ENCODE measurements around the gene MACROD2. TPM values are rescaled to one million over a fixed set of nuclear protein-coding genes. Genes with fewer than 3 reads are reported as not detected.

The MACROD2 gene
- total RNA-seq, 1 experiment from 2014 or later: 1.6 TPM

DNA sequence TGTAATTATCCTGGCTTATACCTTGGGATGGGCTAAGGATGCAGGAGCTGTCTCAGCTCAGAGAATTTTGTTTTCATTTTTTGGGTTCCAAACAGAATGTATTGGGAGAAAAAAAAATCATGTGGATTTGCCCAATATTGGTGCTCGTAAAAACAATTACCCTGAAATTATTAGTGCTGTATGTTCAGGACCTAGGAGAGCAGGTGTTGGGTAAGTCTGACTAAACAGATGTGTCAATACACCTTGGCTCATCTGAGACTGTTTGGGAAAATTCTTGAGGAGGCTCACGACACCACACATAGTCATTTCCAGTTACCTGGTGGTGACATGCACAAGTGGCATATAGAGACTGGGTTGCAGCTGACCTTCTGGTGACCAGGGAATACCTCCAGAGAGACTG lies 1144.2 kb downstream of the MACROD2 start:
- no peak overlapping the region for H2BK15ac ChIP-seq (ENCODE audit: low read depth, low read length)
- WGBS (ENCODE audit: extremely low coverage, insufficient read length, low lambda C conversion rate): no CpG with 5 or more reads among the region's 2 CpGs
- no peak overlapping the region for H3T11ph ChIP-seq (ENCODE audit: low read length)
- no peaks in the 10 kb centered on the region for H3K27me3 ChIP-seq (ENCODE audit: insufficient read depth, low read length)
- no peak overlapping the region for H2BK120ac ChIP-seq (ENCODE audit: low read depth, low read length, poor library complexity, severe bottlenecking)
- no peak overlapping the region for H3K18ac ChIP-seq (ENCODE audit: insufficient read length, low read depth, low read length)
- no peak overlapping the region for H3K56ac ChIP-seq (ENCODE audit: insufficient read length, low read depth, low read length)
- H2BK20ac ChIP-seq (ENCODE audit: low read depth, low read length, poor library complexity, severe bottlenecking): no peak overlapping the region
- H3K9me3 ChIP-seq (ENCODE audit: control insufficient read depth, low read depth, low read length): no peaks in the 10 kb centered on the region
- no peak overlapping the region for H3K23ac ChIP-seq (ENCODE audit: insufficient read length, low read depth, low read length)
- Mint-ChIP-seq H3K9me3 (no peaks in the 10 kb centered on the region; a peak in 1 of 5 replicates), H3K27ac (no peak overlapping the region; a peak in 1 of 7 replicates), H3K27me3 (ENCODE audit: low read depth) (no peaks in the 10 kb centered on the region), H3K4me3 (no peak overlapping the region), H3K36me3 (ENCODE audit: insufficient read depth in 1 of 3, low read depth in 3 of 3) (no peaks in the 10 kb centered on the region), H3K4me1 (no peaks in the 10 kb centered on the region)
- H3K4me2 ChIP-seq (ENCODE audit: insufficient read depth, insufficient read length, low read length): no peak overlapping the region
- no peak overlapping the region for H2AFZ ChIP-seq (ENCODE audit: low read length)
- H3K79me2 ChIP-seq (ENCODE audit: insufficient read depth, low read length): no peaks in the 10 kb centered on the region
- H2BK5ac ChIP-seq (ENCODE audit: insufficient read length, low read length): no peak overlapping the region
- no peak overlapping the region for H2AK5ac ChIP-seq (ENCODE audit: insufficient read length, low read length)
- H2BK12ac ChIP-seq (ENCODE audit: insufficient read length, low read depth, low read length): no peak overlapping the region
- H4K20me1 ChIP-seq (ENCODE audit: control insufficient read depth, insufficient read depth, insufficient read length): peaks cover 2% of the 10 kb centered on the region
- no peak overlapping the region for H4K91ac ChIP-seq (ENCODE audit: insufficient read length, low read depth, low read length)
- no peak overlapping the region for H3K14ac ChIP-seq (ENCODE audit: insufficient read depth, low read length)
- no peak overlapping the region for H4K5ac ChIP-seq (ENCODE audit: insufficient read length, low read depth, low read length)
- no peaks in the 10 kb centered on the region for H3K23me2 ChIP-seq (ENCODE audit: insufficient read length, low read depth, low read length, poor library complexity, severe bottlenecking)
- no peaks in the 10 kb centered on the region for H3K4me1 ChIP-seq (ENCODE audit: insufficient read depth, low read length)
- no peak for TF ChIP-seq CTCF (conservative IDR thresholded peaks at IDR 0.05)
- H3K9ac ChIP-seq (ENCODE audit: extremely low read depth, insufficient read length, low read length): no peak overlapping the region
- no peaks in the 10 kb centered on the region for H3K79me1 ChIP-seq (ENCODE audit: insufficient read depth, low read depth, low read length, poor library complexity, severe bottlenecking)
- no peak overlapping the region for H3K4ac ChIP-seq (ENCODE audit: low read depth, low read length)
- no peak overlapping the region for H4K8ac ChIP-seq (replicated peaks; ENCODE audit: insufficient read length, low read depth, low read length)
- no peak for DNase-seq
- H3K27ac ChIP-seq (ENCODE audit: insufficient read length, low read depth, low read length): no peak overlapping the region

All from H9 (cell line).